Astrocyte of the spinal cord (primary cell): ENCODE measurements around the gene MYH6.

Source experiments
- DNase-seq: peaks from one replicate; pipeline ENCODE4 v3.0.0; 2011; ENCODE audit warnings: low read depth, low spot score
- H3K4me3 ChIP-seq: 2 replicates; pipeline ENCODE4 v1.5.1; 2011; ENCODE audit warnings: low read depth, mild to moderate bottlenecking, low read length, moderate library complexity
- CTCF ChIP-seq: IDR thresholded peaks from 2 replicates; pipeline ENCODE4 v1.5.1; 2012; ENCODE audit warnings: low read depth, mild to moderate bottlenecking, low read length, inconsistent platforms
- in situ Hi-C: cut with HindIII; loops from 2 replicates; pipeline ENCODE4 v1.10.0; 2017; ENCODE audit warnings: low sequenced_read_pairs

MYH6 gene

GRCh38 chr14:23415821-23416778 is 8.0 kb upstream of the MYH6 start:
- no peak for TF ChIP-seq CTCF
- DNase-seq, result no peak
- in situ Hi-C loops, result no loop called here
- H3K4me3 ChIP-seq, result no peak overlapping the region

- no peak for TF ChIP-seq CTCF
- no peak for DNase-seq
- in situ Hi-C loops, result no loop called here
- H3K4me3 ChIP-seq, result no peak overlapping the region
These were observed 7.1 kb upstream of the MYH6 start for GRCh38 chr14:23414906-23415820.

- in situ Hi-C loops, result no loop called here
- DNase-seq, result no peak
- no peak for TF ChIP-seq CTCF
These were observed 6.2 kb upstream of the MYH6 start for GRCh38 chr14:23414254-23414653.

GRCh38 chr14:23413681-23414080 is 5.6 kb upstream of the MYH6 start:
- no peak for TF ChIP-seq CTCF
- in situ Hi-C loops, result no loop called here
- H3K4me3 ChIP-seq, result no peak overlapping the region
- DNase-seq, result no peak

More at GRCh38 chr14:23414254-23414653, 6.2 kb upstream of the MYH6 start:
- no peak overlapping the region for H3K4me3 ChIP-seq

GRCh38 chr14:23411563-23412525 is 3.8 kb upstream of the MYH6 start:
- in situ Hi-C loops, result no loop called here
- DNase-seq, result no peak

More at GRCh38 chr14:23411563-23412525, 3.8 kb upstream of the MYH6 start:
- no peak overlapping the region for H3K4me3 ChIP-seq
- TF ChIP-seq CTCF, result no peak
